ENCODE results near the gene ZNF185. TPM values are rescaled to one million over a fixed set of nuclear protein-coding genes. Genes with fewer than 3 reads are reported as not detected.

Gene ZNF185
- total RNA-seq, 1 experiment from 2014 or later: 2.1 TPM

DNA sequence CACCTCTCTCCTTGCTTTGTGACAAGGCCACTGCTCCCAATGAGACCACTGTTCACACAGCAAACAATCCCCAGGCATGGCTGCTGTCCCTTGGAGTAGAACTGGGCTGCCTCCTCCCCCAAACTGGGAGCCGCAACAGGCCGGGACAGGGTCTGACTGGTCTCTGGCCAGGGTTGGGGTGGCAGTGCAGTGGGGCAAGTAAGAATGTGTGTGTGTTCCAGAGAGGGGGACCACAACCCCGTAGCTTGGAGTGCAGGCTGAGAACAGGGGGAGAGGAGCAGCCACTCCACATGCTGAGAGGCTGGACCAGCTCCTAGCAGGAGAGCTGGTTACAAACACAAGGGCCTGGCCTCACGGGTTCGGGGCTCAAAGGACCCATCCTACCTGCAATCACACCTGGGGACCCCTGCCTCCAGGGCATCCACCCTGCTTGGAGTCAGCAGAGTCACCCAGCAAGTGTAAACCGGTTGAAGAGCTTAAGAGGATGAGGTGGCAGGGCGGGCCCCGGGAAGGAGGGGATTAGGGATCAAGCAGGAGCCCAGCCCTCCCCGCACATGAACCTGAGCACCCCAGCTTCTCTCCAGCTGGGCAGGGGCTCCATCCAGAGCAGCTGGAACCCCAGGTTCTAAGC, 3.8 kb upstream of the ZNF185 start:
- DNase-seq (ENCODE audit: low spot score): no peak
- H3K4me3 ChIP-seq (ENCODE audit: low read depth, low read length, poor library complexity, severe bottlenecking): no peak overlapping the region
- CTCF ChIA-PET: no interaction called here
- no TSS peak for BruUV-seq (replicated peaks)
- H3K9me3 ChIP-seq (ENCODE audit: low read depth, low read length, poor library complexity, severe bottlenecking): no peaks in the 10 kb centered on the region
- no peak overlapping the region for H3K27ac ChIP-seq (ENCODE audit: low read depth, low read length, poor library complexity, severe bottlenecking)
- TF ChIP-seq EZH2 (IDR thresholded peaks at IDR 0.05; ENCODE audit: borderline replicate concordance, low read depth, low read length, poor library complexity, severe bottlenecking): no peak
- TF ChIP-seq, protein P1, sequence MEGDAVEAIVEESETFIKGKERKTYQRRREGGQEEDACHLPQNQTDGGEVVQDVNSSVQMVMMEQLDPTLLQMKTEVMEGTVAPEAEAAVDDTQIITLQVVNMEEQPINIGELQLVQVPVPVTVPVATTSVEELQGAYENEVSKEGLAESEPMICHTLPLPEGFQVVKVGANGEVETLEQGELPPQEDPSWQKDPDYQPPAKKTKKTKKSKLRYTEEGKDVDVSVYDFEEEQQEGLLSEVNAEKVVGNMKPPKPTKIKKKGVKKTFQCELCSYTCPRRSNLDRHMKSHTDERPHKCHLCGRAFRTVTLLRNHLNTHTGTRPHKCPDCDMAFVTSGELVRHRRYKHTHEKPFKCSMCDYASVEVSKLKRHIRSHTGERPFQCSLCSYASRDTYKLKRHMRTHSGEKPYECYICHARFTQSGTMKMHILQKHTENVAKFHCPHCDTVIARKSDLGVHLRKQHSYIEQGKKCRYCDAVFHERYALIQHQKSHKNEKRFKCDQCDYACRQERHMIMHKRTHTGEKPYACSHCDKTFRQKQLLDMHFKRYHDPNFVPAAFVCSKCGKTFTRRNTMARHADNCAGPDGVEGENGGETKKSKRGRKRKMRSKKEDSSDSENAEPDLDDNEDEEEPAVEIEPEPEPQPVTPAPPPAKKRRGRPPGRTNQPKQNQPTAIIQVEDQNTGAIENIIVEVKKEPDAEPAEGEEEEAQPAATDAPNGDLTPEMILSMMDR (conservative IDR thresholded peaks at IDR 0.05; ENCODE audit: low read depth, low read length): no peak
- no peaks in the 10 kb centered on the region for H3K27me3 ChIP-seq (replicated peaks; ENCODE audit: insufficient read depth, low read depth, low read length, poor library complexity)
- H3K4me1 ChIP-seq (ENCODE audit: insufficient read depth, low read length, poor library complexity, severe bottlenecking): no peaks in the 10 kb centered on the region
- POLR2A ChIA-PET (ENCODE audit: low non-redundant PET): no interaction called here
- H3K36me3 ChIP-seq (ENCODE audit: insufficient read depth, low read length, poor library complexity, severe bottlenecking): no peaks in the 10 kb centered on the region
- intact Hi-C loops (cut with micrococcal nuclease; ENCODE audit: unreplicated experiment): no loop called here

DNA sequence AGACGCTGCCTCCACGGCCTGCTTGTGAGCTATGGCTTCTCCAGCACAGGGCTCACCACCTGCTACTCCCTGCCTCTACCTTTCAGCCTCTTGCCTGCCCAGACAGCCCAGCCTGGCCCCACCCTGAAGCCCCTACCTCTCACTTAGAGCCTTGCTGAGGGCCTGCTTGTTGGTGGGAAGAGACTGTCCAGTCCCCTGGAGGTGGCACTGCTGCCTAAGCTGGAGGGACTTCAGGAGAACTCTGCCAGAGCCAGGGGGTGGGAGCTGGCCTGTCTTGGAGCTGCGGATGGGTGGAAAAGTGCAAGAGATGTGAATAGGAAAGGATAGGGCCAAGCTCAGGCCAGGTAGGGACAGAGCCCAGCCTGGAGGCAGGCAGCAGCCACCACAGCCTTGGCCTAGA, 2.7 kb upstream of the ZNF185 start:
- POLR2A ChIA-PET (ENCODE audit: low non-redundant PET): no interaction called here
- no TSS peak for BruUV-seq (replicated peaks)
- intact Hi-C loops (cut with micrococcal nuclease; ENCODE audit: unreplicated experiment): no loop called here
- no peak overlapping the region for H3K27ac ChIP-seq (ENCODE audit: low read depth, low read length, poor library complexity, severe bottlenecking)
- TF ChIP-seq EZH2 (IDR thresholded peaks at IDR 0.05; ENCODE audit: borderline replicate concordance, low read depth, low read length, poor library complexity, severe bottlenecking): no peak
- TF ChIP-seq, protein P1 (conservative IDR thresholded peaks at IDR 0.05; ENCODE audit: low read depth, low read length): no peak
- no peak for DNase-seq (ENCODE audit: low spot score)
- H3K4me1 ChIP-seq (ENCODE audit: insufficient read depth, low read length, poor library complexity, severe bottlenecking): no peaks in the 10 kb centered on the region
- CTCF ChIA-PET: no interaction called here
- H3K4me3 ChIP-seq (ENCODE audit: low read depth, low read length, poor library complexity, severe bottlenecking): no peak overlapping the region
- no peaks in the 10 kb centered on the region for H3K36me3 ChIP-seq (ENCODE audit: insufficient read depth, low read length, poor library complexity, severe bottlenecking)
- H3K27me3 ChIP-seq (replicated peaks; ENCODE audit: insufficient read depth, low read depth, low read length, poor library complexity): no peaks in the 10 kb centered on the region
- H3K9me3 ChIP-seq (ENCODE audit: low read depth, low read length, poor library complexity, severe bottlenecking): no peaks in the 10 kb centered on the region

DNA sequence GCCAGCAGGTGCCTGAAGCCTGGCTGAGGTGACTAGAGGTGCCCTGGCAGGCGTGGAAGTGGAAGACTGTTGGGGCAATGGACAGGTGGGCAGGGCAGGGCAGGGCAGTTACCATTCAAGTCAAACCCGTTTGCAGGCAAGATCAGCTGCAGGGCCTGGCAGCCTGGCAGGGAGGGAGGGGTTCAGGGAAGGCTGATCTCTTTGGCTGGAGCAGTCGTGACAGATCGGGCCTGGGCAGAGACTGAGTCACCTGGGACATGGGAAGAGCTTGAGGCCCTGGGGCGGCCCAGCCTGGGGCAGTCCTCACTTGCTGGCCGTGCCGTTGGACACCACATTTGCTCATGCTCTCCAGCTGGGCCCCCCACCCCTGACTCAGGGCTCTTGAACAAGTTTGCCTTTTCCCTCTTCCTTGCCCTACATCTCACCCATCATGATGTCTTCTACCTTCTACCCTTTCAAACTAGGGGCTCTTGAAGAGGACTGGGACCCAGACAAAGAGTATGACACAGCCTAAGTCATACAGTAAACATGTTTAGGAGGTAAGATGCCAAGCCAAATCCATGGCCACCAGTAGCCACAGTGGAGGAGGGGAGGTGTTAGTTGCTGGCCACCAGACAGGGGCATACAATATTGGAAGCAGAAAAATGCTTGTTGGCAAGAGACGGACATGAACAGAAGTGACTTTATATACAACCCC, 2.0 kb upstream of the ZNF185 start:
- DNase-seq (ENCODE audit: low spot score): no peak
- BruUV-seq (replicated peaks): no TSS peak
- ChIA-PET CTCF (no interaction called here), POLR2A (ENCODE audit: low non-redundant PET) (no interaction called here)
- no peak overlapping the region for H3K4me3 ChIP-seq (ENCODE audit: low read depth, low read length, poor library complexity, severe bottlenecking)
- no peaks in the 10 kb centered on the region for H3K36me3 ChIP-seq (ENCODE audit: insufficient read depth, low read length, poor library complexity, severe bottlenecking)
- H3K9me3 ChIP-seq (ENCODE audit: low read depth, low read length, poor library complexity, severe bottlenecking): no peaks in the 10 kb centered on the region
- H3K27me3 ChIP-seq (replicated peaks; ENCODE audit: insufficient read depth, low read depth, low read length, poor library complexity): no peaks in the 10 kb centered on the region
- H3K27ac ChIP-seq (ENCODE audit: low read depth, low read length, poor library complexity, severe bottlenecking): no peak overlapping the region
- TF ChIP-seq, protein P1 (conservative IDR thresholded peaks at IDR 0.05; ENCODE audit: low read depth, low read length): no peak
- no peak for TF ChIP-seq EZH2 (IDR thresholded peaks at IDR 0.05; ENCODE audit: borderline replicate concordance, low read depth, low read length, poor library complexity, severe bottlenecking)
- intact Hi-C loops (cut with micrococcal nuclease; ENCODE audit: unreplicated experiment): no loop called here
- no peaks in the 10 kb centered on the region for H3K4me1 ChIP-seq (ENCODE audit: insufficient read depth, low read length, poor library complexity, severe bottlenecking)
